Jurkat, Clone E6-1 (cell line): ENCODE results near the gene PIGP.

ENCODE experiments used
- DNase-seq: peaks from one replicate; pipeline ENCODE4 v3.0.0-alpha.2; 2011; ENCODE audit warnings: low read depth, low spot score
- H3K4me3 ChIP-seq: 2 replicates; pipeline ENCODE4 v1.5.1; 2011; ENCODE audit warnings: mild to moderate bottlenecking, low read length, control low read depth, moderate library complexity

Gene PIGP

GRCh38 chr21:37079211-37079824, 6.4 kb upstream of the PIGP start:
- no peak overlapping the region for H3K4me3 ChIP-seq
- no peak for DNase-seq

- H3K4me3 ChIP-seq, result no peak overlapping the region
- DNase-seq, result no peak
Observed at GRCh38 chr21:37077403-37077802, 4.5 kb upstream of the PIGP start.

- no peak for DNase-seq
- no peak overlapping the region for H3K4me3 ChIP-seq
Observed at GRCh38 chr21:37076087-37076850, 3.4 kb upstream of the PIGP start.

- DNase-seq, result no peak
- no peak overlapping the region for H3K4me3 ChIP-seq
Observed at GRCh38 chr21:37075214-37075770, 2.4 kb upstream of the PIGP start.

GRCh38 chr21:37074546-37074945, 1.7 kb upstream of the PIGP start:
- H3K4me3 ChIP-seq, result peak overlapping the region; percentile 93
- DNase-seq, result no peak

- H3K4me3 ChIP-seq, result peak overlapping the region; percentile 93
- no peak for DNase-seq
Observed at GRCh38 chr21:37074197-37074510, 1.3 kb upstream of the PIGP start.

GRCh38 chr21:37073417-37074196, 736 bp upstream of the PIGP start:
- peak; percentile 49 for DNase-seq
- H3K4me3 ChIP-seq, result peak overlapping the region; percentile 93

- H3K4me3 ChIP-seq, result peak overlapping the region; percentile 95
- DNase-seq, result no peak
Observed at GRCh38 chr21:37072274-37072987, 440 bp downstream of the PIGP start.

GRCh38 chr21:37071561-37072273, 1.2 kb downstream of the PIGP start:
- DNase-seq, result no peak
- peak overlapping the region; percentile 95 for H3K4me3 ChIP-seq

GRCh38 chr21:37065561-37066177, 7.2 kb downstream of the PIGP start:
- no peak for DNase-seq

GRCh38 chr21:37064841-37065240, 8.0 kb downstream of the PIGP start:
- DNase-seq, result no peak
- H3K4me3 ChIP-seq, result no peak overlapping the region

More at GRCh38 chr21:37065561-37066177, 7.2 kb downstream of the PIGP start:
- H3K4me3 ChIP-seq, result no peak overlapping the region

GRCh38 chr21:37063433-37063832, 9.4 kb downstream of the PIGP start:
- no peak overlapping the region for H3K4me3 ChIP-seq
- DNase-seq, result no peak

GRCh38 chr21:37062593-37062935, 10.3 kb downstream of the PIGP start:
- no peak overlapping the region for H3K4me3 ChIP-seq
- no peak for DNase-seq

GRCh38 chr21:37061926-37062592, 10.8 kb downstream of the PIGP start:
- no peak for DNase-seq
- no peak overlapping the region for H3K4me3 ChIP-seq

- DNase-seq, result no peak
- no peak overlapping the region for H3K4me3 ChIP-seq
Observed at GRCh38 chr21:37060296-37060695, 12.6 kb downstream of the PIGP start.

- H3K4me3 ChIP-seq, result no peak overlapping the region
- DNase-seq, result no peak
Observed at GRCh38 chr21:37059181-37059580, 13.7 kb downstream of the PIGP start.

GRCh38 chr21:37058261-37058660, 14.6 kb downstream of the PIGP start:
- DNase-seq, result no peak

GRCh38 chr21:37057614-37058013, 15.3 kb downstream of the PIGP start:
- H3K4me3 ChIP-seq, result no peak overlapping the region
- DNase-seq, result no peak

More at GRCh38 chr21:37058261-37058660, 14.6 kb downstream of the PIGP start:
- no peak overlapping the region for H3K4me3 ChIP-seq
